Mesothelial cell of epicardium (in vitro differentiated cells): ENCODE results near the gene KLF7. TPM values are rescaled to one million over a fixed set of nuclear protein-coding genes. Genes with fewer than 3 reads are reported as not detected.

Experiments used
- DNase-seq, 2 experiments: peaks; one replicate each; pipeline ENCODE4 v3.0.0; 2021; ENCODE audit warnings: low spot score in 2 of 2; ENCODE audit not compliant: unreplicated experiment in 2 of 2
- H3K27ac Mint-ChIP-seq: 2 replicates; pipeline ENCODE4 v1.8.0; 2021; ENCODE audit warnings: mixed read lengths
- H3K27me3 Mint-ChIP-seq: 2 replicates; pipeline ENCODE4 v1.8.0; 2021; ENCODE audit warnings: low read depth, mixed read lengths
- H3K36me3 Mint-ChIP-seq: 2 replicates; pipeline ENCODE4 v1.8.0; 2021; ENCODE audit warnings: mixed read lengths
- H3K4me1 Mint-ChIP-seq: 2 replicates; pipeline ENCODE4 v1.8.0; 2021; ENCODE audit warnings: mixed read lengths
- H3K4me3 Mint-ChIP-seq: 2 replicates; pipeline ENCODE4 v1.8.0; 2021; ENCODE audit warnings: mild to moderate bottlenecking, moderate library complexity, mixed read lengths
- H3K9me3 Mint-ChIP-seq: 2 replicates; pipeline ENCODE4 v1.8.0; 2021; ENCODE audit warnings: mixed read lengths
- total RNA-seq: library from RNA; stranded (reverse); gene quantifications from 3 replicates; pipeline ENCODE4 v1.2.1, GENCODE V29; 2021
- TF ChIP-seq, protein P1 (sequence below): fragments of 200-600 bp; sonication (generic); IDR thresholded peaks from one replicate; pipeline ENCODE4 v1.5.0; 2021; ENCODE audit warnings: antibody characterized with exemption; ENCODE audit not compliant: unreplicated experiment

KLF7 gene
- total RNA-seq, 1 donor from 2014 or later: 17.8 TPM

DNA sequence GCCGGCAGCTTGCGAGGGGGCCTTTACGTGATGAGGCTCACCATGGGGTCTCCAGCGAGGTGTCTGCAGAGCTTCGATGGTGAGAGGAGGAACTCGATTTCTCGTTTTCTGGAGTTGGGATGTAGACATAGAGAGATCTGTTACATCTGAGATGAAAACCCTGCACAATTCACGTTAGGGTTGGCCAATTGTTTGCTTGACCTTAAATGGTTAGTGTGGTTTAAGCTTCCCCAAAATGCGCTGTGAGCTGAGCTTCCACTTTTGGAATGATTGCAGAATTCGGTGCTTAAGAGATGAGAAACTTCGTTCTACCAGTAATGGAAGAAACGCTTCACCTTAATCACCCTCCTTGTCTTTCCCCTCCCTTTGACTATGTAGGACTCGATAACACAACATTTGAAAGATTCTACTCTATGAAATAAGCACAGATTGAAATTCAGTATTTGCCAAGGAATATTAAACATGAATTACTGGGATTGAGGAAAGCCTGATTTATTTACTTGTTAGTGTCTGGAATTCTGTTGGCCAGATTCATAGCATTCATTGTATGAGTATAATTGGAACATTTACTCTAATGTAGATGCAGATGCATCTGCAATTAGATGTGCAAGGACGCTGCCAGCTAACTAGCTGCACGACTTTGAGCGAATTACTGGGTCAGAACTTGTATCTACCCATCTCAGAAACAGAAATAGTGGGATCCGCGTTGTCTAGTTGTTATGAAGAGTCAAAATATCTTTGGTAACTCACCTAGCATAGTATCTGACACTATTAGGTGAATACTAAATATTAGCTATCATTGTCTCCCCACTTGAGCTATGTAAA is 1.6 kb upstream of the KLF7 start:
- Mint-ChIP-seq H3K4me1 (peaks cover 39% of the 10 kb centered on the region), H3K27me3 (no peaks in the 10 kb centered on the region), H3K36me3 (peaks cover 3% of the 10 kb centered on the region), H3K27ac (peak overlapping the region; percentile 99), H3K4me3 (peak overlapping the region; percentile 82), H3K9me3 (peaks cover 13% of the 10 kb centered on the region)
- no peak for DNase-seq
- TF ChIP-seq, protein P1, sequence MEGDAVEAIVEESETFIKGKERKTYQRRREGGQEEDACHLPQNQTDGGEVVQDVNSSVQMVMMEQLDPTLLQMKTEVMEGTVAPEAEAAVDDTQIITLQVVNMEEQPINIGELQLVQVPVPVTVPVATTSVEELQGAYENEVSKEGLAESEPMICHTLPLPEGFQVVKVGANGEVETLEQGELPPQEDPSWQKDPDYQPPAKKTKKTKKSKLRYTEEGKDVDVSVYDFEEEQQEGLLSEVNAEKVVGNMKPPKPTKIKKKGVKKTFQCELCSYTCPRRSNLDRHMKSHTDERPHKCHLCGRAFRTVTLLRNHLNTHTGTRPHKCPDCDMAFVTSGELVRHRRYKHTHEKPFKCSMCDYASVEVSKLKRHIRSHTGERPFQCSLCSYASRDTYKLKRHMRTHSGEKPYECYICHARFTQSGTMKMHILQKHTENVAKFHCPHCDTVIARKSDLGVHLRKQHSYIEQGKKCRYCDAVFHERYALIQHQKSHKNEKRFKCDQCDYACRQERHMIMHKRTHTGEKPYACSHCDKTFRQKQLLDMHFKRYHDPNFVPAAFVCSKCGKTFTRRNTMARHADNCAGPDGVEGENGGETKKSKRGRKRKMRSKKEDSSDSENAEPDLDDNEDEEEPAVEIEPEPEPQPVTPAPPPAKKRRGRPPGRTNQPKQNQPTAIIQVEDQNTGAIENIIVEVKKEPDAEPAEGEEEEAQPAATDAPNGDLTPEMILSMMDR: no peak

DNA sequence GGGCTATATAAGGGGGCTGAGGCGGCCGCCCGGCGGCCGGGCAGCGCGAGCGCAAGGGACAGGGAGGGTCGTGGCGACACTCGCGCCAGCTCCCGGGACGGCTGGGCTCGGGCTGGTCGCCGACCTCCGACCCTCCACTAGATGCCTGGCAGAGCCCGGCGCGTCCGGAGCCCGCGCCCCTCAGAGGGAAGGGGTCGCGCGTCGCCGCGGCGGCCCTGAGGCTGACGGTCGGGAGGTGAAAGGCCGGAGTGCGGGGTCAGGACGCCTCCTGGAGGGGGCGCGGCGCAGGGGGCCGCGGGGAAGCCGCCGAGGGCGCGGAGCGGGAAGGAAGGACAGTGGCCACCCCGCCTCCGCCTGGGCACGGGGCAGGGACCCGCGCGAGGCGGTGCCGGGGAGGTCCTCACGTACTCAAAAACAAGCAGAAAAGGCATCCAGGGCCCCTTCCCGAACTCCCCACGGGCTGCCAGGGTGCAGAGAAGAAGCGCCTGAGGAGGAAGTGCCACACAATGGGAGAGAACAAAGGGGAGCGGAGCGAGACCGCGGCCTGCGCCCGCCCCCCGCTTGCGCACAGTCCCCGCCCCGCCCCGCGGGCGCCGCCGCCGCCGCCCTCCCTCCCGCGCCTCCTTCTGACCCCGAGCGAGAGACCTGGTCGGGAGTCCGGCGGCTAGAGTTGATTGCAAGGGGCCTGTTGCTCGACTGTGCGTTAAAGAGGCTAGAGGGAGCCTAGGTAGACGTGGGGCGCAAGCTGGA is 776 bp upstream of the KLF7 start:
- DNase-seq: peak; percentile 53 to 71
- peaks cover 13% of the 10 kb centered on the region for H3K9me3 Mint-ChIP-seq
- H3K4me1 Mint-ChIP-seq: peaks cover 47% of the 10 kb centered on the region
- H3K4me3 Mint-ChIP-seq: peak overlapping the region; percentile 82
- peaks cover 3% of the 10 kb centered on the region for H3K36me3 Mint-ChIP-seq
- TF ChIP-seq, protein P1: peak; percentile 44
- H3K27me3 Mint-ChIP-seq: no peaks in the 10 kb centered on the region
- peak overlapping the region; percentile 99 for H3K27ac Mint-ChIP-seq

DNA sequence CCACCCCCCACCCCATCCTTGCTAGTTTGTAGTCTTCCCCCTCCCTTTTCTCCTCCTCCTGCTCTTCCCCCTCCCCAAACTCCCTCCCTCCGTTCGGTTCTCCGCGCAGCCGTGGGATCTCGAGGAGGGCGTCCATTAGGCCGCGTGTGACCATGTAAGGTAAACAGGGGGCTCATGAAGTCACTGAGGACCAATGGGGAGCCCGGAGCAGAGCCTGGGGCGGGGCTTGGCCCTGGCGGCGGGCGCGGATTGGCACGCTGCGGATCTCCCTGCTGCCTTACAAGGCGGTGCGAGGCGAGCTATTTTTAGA is 246 bp upstream of the KLF7 start:
- Mint-ChIP-seq H3K9me3 (peaks cover 12% of the 10 kb centered on the region), H3K4me3 (peak overlapping the region; percentile 82), H3K4me1 (peaks cover 52% of the 10 kb centered on the region), H3K27me3 (no peaks in the 10 kb centered on the region), H3K36me3 (peaks cover 3% of the 10 kb centered on the region), H3K27ac (peak overlapping the region; percentile 95)
- TF ChIP-seq, protein P1: no peak
- DNase-seq: peak; percentile 91 to 99

DNA sequence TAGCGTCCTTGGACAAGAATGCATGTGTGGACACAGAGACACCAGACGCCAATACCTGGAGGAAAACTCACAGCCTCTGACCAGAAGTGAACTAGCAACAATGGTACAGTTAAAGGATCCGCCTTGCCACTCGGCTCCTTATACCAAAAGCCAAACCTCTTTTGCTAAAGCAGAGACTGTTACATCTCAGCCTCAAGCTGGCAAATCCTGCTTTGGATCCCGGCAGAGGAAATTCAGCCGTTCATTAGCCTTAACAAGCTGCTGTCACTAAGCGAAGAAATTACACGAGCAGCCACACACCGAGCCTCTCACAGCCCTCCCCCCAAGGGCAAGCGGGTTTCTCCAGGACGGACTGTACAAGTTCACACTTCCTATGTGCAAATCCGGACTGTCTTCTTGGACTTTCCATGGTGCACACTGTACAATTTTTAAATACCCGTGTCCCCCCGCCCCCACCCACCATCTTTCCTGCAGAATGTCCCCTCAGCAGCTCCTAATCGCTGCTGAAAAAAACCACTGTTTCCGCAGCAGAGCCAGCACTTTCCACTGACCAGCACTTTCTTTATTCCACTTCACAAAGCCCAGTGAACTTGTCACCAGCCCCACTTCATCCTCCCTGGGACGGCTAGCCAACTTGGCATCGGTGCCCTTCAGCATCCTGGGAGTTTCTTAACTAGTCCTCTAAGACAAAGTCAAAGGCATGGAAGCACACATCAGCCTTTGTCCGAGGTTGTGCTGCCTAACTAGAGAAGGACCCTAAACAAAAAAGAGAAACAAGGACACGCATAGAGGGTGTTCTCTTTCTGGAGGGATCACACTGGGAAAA is 1.5 kb downstream of the KLF7 start:
- TF ChIP-seq, protein P1: no peak
- Mint-ChIP-seq H3K36me3 (no peaks in the 10 kb centered on the region), H3K4me3 (peak overlapping the region; percentile 82), H3K27ac (peak overlapping the region; percentile 95), H3K4me1 (peaks cover 58% of the 10 kb centered on the region), H3K27me3 (no peaks in the 10 kb centered on the region), H3K9me3 (no peaks in the 10 kb centered on the region)
- no peak for DNase-seq

DNA sequence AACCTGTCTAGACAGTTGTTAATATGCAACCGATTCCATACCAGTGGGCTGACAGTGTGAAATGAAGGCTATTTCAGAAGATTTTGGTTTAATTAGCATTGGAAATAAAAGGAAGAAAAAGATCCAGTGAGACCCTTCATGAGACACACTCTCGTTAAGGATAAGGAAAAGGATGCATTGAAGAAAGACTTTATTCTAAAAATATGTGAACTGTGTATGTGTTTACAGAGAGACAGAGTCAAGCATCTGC is 2.1 kb downstream of the KLF7 start:
- Mint-ChIP-seq H3K27me3 (no peaks in the 10 kb centered on the region), H3K4me1 (peaks cover 58% of the 10 kb centered on the region), H3K4me3 (peak overlapping the region; percentile 82), H3K9me3 (no peaks in the 10 kb centered on the region), H3K27ac (peak overlapping the region; percentile 95), H3K36me3 (no peaks in the 10 kb centered on the region)
- DNase-seq: no peak
- TF ChIP-seq, protein P1: no peak
